Progenitor cell of endocrine pancreas (in vitro differentiated cells): ENCODE data around the gene UBE2U. TPM values are rescaled to one million over a fixed set of nuclear protein-coding genes. Genes with fewer than 3 reads are reported as not detected.
A peak's percentile ranks its signal among the peaks of the same experiment; 100 is the strongest.
"Not testable (repeated sequence)": the region's sequence is repeated elsewhere in the genome, so short reads cannot be mapped to it uniquely, and the experiment has no call there.

Experiments
- DNase-seq: peaks from one replicate; pipeline ENCODE4 v3.0.0; 2021; ENCODE audit warnings: low spot score; ENCODE audit not compliant: unreplicated experiment
- H3K27ac Mint-ChIP-seq: 2 replicates; pipeline ENCODE4 v1.8.0; 2021; ENCODE audit warnings: mild to moderate bottlenecking, moderate library complexity, mixed read lengths
- H3K27me3 Mint-ChIP-seq: 2 replicates; pipeline ENCODE4 v1.8.0; 2021; ENCODE audit warnings: mixed read lengths
- H3K36me3 Mint-ChIP-seq: 2 replicates; pipeline ENCODE4 v1.8.0; 2022; ENCODE audit warnings: mixed read lengths; ENCODE audit not compliant: insufficient read depth
- H3K4me1 Mint-ChIP-seq: 2 replicates; pipeline ENCODE4 v1.8.0; 2021; ENCODE audit warnings: low read depth, mixed read lengths
- H3K4me3 Mint-ChIP-seq: 2 replicates; pipeline ENCODE4 v1.8.0; 2021; ENCODE audit warnings: low read depth, mild to moderate bottlenecking, moderate library complexity, mixed read lengths
- H3K9me3 Mint-ChIP-seq: 2 replicates; pipeline ENCODE4 v1.8.0; 2021; ENCODE audit warnings: low read depth, mixed read lengths
- CTCF ChIP-seq: fragments of 200-600 bp; sonication (generic); IDR thresholded peaks from one replicate; pipeline ENCODE4 v1.5.0; 2021; ENCODE audit warnings: antibody characterized with exemption, mild to moderate bottlenecking; ENCODE audit not compliant: unreplicated experiment
- total RNA-seq: library from RNA; stranded (reverse); gene quantifications from 2 replicates; pipeline ENCODE4 v1.2.1, GENCODE V29; 2021

Gene UBE2U
- total RNA-seq, 1 donor from 2014 or later = not detected

- no peak overlapping the region for H3K27ac Mint-ChIP-seq
- no peaks in the 10 kb centered on the region for H3K27me3 Mint-ChIP-seq
- H3K9me3 Mint-ChIP-seq = no peaks in the 10 kb centered on the region
- no peak for DNase-seq
- peak; percentile 59 for TF ChIP-seq CTCF
- H3K4me3 Mint-ChIP-seq = no peak overlapping the region
- no peaks in the 10 kb centered on the region for H3K36me3 Mint-ChIP-seq
- H3K4me1 Mint-ChIP-seq = peaks cover 27% of the 10 kb centered on the region
These were observed 39.7 kb downstream of the UBE2U start for GRCh38 chr1:64242895-64243756.

GRCh38 chr1:64243757-64244080, 40.3 kb downstream of the UBE2U start:
- H3K9me3 Mint-ChIP-seq = no peaks in the 10 kb centered on the region
- no peak overlapping the region for H3K4me3 Mint-ChIP-seq
- TF ChIP-seq CTCF = no peak
- no peaks in the 10 kb centered on the region for H3K36me3 Mint-ChIP-seq
- H3K4me1 Mint-ChIP-seq = peaks cover 27% of the 10 kb centered on the region
- DNase-seq = no peak
- H3K27ac Mint-ChIP-seq = no peak overlapping the region
- H3K27me3 Mint-ChIP-seq = no peaks in the 10 kb centered on the region

GRCh38 chr1:64245495-64245894, 42.1 kb downstream of the UBE2U start:
- Mint-ChIP-seq H3K9me3 (no peaks in the 10 kb centered on the region), H3K27ac (peak overlapping the region; percentile 87), H3K4me1 (peaks cover 27% of the 10 kb centered on the region), H3K4me3 (peak overlapping the region; percentile 68), H3K36me3 (no peaks in the 10 kb centered on the region), H3K27me3 (no peaks in the 10 kb centered on the region)
- no peak for DNase-seq
- TF ChIP-seq CTCF = no peak

GRCh38 chr1:64246294-64246917, 43.0 kb downstream of the UBE2U start:
- Mint-ChIP-seq H3K27me3 (no peaks in the 10 kb centered on the region), H3K27ac (no peak overlapping the region), H3K4me3 (no peak overlapping the region), H3K9me3 (no peaks in the 10 kb centered on the region), H3K36me3 (no peaks in the 10 kb centered on the region), H3K4me1 (peaks cover 27% of the 10 kb centered on the region)
- TF ChIP-seq CTCF = peak; percentile 92
- no peak for DNase-seq

- no peaks in the 10 kb centered on the region for H3K36me3 Mint-ChIP-seq
- H3K4me3 Mint-ChIP-seq = no peak overlapping the region
- peaks cover 22% of the 10 kb centered on the region for H3K4me1 Mint-ChIP-seq
- H3K27me3 Mint-ChIP-seq = no peaks in the 10 kb centered on the region
- peaks cover 4% of the 10 kb centered on the region for H3K9me3 Mint-ChIP-seq
- no peak for DNase-seq
- no peak overlapping the region for H3K27ac Mint-ChIP-seq
- no peak for TF ChIP-seq CTCF
These were observed 44.6 kb downstream of the UBE2U start for GRCh38 chr1:64248065-64248464.

- H3K4me1 Mint-ChIP-seq = not testable (repeated sequence)
These were observed 47.0 kb downstream of the UBE2U start for GRCh38 chr1:64250472-64250871.

More at GRCh38 chr1:64250472-64250871, 47.0 kb downstream of the UBE2U start:
- not testable (repeated sequence) for H3K27me3 Mint-ChIP-seq, H3K4me3 Mint-ChIP-seq, DNase-seq, H3K27ac Mint-ChIP-seq, H3K36me3 Mint-ChIP-seq
- H3K9me3 Mint-ChIP-seq = peaks cover 25% of the 10 kb centered on the region
